ENCODE data around the gene LMO1.

Gene LMO1

GRCh38 chr11:8263109-8263768, 439 bp downstream of the LMO1 start:
- peak; percentile 30 for DNase-seq

DNA sequence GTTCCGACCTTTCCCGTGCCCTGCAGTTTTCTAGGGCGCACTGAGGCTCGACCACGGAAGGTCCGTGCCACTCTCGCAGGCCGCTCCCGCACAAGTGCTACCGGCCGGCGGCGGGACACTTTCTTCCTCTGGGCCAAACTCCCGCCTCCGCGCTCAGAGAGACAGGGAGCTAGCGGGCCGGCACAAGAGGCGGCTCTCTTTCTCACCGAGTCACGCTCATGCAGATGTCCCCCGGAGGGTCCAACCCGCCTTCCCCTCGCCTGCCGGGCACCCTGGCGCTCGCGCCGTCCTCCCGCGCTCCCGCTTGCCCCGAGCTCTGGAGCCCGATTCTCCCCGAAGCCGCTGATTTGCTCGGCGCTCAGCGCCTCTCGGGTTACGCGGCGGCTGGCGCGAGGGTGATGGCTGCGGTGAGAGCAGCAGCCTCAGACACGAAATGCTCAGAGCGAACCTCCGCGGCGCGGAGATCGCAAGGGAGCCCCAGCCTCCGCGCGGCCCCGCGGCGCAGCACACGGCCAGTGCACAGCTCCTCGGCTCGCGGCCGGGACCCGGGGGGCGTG, 1.0 kb downstream of the LMO1 start:
- peak; percentile 45 for DNase-seq

DNA sequence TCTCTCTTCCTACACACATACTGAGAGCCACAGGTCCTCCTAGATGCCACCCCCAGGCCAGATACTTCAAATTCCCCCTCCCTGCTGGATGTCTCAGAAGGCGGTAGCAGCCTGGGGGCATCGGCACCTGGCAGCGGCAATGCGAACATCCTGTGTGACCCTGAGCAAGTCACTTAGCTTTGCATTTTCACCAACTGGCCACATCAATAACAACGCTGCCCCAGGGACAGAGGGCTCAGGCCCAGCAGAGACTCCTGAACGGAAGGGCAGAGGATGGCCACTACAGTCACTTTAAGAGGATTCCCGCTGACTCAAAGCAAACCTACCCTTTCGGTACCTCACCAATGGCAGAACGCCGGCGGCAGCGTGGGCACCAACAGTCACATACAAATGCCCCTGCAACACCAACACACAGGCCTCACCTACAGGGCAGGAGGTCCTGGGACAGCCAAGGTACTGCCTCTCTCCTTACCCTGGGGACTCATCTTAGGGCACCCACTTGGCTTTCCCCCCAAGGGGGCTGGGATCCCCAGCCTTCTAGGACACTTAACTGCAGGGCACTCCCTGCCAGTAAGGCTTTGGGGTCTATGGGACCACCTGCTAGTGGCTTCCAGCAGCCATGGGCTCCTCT, 1.6 kb downstream of the LMO1 start:
- no peak for DNase-seq

- DNase-seq: no peak
Measured at GRCh38 chr11:8261291-8261690, 2.4 kb downstream of the LMO1 start.

GRCh38 chr11:8260202-8260966, 3.3 kb downstream of the LMO1 start:
- DNase-seq: peak; percentile 18

DNA sequence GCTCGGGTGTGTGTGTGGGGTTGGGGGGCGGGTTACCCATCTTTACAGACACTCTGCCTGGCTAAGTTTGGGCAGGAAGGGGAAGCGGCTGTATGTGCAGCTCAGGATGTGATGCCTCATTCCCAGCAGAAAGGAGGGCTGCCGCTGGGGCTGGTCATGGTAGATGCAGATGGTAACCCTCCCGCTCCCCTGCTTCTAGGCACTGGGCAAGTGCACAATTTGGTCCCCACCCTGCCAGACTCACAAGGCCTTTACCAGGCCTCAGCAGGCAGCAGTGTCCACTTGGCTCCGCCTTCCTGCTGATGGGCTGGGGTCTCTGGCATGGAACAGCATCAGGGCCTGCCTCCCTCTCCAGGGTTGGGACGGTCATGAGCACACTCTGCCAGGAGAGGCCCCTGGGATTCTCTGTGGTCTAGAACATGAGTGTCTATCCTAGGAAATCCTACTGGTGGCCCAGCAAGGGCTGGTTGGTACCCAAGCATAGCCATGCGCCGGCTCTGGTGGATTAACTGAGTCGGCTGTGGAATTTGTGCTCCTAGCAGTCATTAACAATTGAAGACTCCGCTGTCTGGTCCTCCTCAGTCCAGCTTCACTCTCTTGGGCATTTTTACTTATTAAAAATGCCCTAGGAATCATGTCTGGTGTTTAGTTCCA, 4.2 kb downstream of the LMO1 start:
- no peak for DNase-seq

GRCh38 chr11:8258784-8259183, 4.9 kb downstream of the LMO1 start:
- peak; percentile 21 for DNase-seq

DNA sequence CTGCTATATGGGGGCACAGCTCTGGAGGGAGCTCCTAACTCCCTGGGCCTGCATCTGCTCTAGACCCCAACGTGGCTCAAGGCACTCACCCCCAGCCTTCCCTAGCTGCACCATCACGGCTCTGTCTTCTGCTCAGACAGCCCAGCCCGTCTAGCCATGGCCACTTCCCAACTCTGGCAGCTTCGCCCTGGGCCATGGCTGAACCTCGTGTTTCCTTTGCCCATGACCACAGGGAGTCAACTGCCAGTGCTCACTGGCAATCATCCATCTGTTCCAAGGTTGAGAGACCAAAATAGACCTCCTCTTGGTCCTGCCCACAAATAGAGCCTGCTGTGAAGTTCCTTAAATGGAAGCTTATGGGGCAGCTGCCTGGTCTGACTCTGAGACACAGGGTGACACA, 5.4 kb downstream of the LMO1 start:
- DNase-seq: no peak

- DNase-seq: no peak
Measured at GRCh38 chr11:8257003-8257664, 6.5 kb downstream of the LMO1 start.

- DNase-seq: no peak
Measured at GRCh38 chr11:8256271-8257002, 7.2 kb downstream of the LMO1 start.

DNA sequence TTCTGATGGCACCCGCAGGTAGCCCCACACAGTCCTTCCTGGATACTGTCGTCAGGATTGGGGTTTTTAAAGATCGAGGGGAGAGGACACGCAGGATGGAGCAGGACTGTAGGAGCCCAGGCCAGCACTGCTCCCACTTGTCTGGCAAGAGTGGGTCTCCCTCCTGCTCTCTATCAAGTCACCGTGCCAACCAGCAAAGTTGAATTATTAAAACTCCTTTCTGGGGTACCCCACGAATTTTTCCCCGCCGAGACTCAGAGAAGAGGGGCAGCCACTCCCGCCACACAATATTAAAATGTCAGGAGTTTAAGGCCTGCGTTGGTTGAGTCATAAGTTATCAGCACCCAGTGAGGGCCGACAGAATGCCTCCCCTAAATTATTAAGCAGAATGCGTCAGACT, 10.1 kb downstream of the LMO1 start:
- DNase-seq: no peak

- no peak for DNase-seq
Measured at GRCh38 chr11:8252946-8253345, 10.7 kb downstream of the LMO1 start.

GRCh38 chr11:8252388-8252787, 11.3 kb downstream of the LMO1 start:
- no peak for DNase-seq

GRCh38 chr11:8251616-8252295, 11.9 kb downstream of the LMO1 start:
- DNase-seq: no peak

- no peak for DNase-seq
Measured at GRCh38 chr11:8250981-8251615, 12.6 kb downstream of the LMO1 start.

DNA sequence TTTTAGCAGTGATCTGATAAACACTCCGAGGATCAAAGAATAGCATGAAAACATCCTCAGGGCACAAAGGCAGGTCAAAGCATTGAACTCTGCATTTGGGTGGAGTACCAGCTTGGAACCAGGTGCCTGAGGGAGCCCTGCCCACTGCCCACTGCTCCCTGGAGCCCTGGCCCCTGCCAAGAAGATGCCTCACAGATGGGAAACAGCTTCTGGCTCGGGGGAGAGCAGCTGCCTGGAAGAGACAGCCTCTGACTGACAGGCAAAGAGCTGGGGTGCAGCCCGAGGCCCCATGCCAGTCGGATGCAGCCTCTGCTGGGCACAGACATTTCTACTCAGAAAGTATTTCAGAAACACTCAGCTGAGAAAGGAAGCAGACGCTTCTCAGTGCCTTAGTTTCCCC, 13.2 kb downstream of the LMO1 start:
- DNase-seq: no peak

- no peak for DNase-seq
Measured at GRCh38 chr11:8249482-8249881, 14.2 kb downstream of the LMO1 start.

DNA sequence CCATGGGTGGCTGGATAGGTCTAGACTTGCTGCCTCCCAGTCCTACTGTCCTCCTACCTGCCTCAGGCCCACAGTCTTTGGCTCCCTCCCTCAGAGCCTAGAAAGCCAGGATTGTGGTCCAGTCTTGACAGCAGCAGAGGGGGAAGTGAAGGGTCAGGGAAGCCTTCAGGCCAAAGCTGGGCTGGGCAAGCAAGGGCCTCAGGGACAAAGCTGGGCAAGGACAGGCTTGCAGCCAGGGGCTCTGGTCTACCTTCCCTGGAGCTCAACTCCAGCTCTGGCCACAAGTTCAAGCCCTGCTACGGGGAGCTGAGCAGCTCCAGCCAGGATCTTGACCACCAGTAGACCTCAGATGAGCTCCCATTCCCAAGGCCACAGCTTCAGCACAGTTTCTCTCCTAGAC, 14.9 kb downstream of the LMO1 start:
- DNase-seq: no peak

DNA sequence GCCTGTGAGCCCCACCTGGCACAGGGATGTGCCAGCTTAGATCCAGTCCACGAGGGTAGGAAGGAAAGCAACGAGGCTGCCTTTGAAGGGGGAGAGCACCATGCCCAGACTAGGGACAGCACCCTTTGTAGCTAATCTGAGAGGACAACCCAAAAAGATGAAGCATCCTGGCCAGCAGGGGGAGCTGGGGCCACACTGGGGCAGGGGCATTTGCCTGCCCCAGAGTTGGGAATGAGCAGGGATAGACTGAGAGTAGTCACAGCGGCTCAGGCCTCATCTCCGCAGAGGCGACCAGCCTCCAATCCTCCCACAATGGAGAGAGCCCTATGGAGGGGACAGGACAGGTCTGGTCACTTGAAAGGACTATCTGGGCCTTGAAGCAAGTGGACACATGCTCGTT, 16.4 kb downstream of the LMO1 start:
- peak; percentile 48 for DNase-seq

DNA sequence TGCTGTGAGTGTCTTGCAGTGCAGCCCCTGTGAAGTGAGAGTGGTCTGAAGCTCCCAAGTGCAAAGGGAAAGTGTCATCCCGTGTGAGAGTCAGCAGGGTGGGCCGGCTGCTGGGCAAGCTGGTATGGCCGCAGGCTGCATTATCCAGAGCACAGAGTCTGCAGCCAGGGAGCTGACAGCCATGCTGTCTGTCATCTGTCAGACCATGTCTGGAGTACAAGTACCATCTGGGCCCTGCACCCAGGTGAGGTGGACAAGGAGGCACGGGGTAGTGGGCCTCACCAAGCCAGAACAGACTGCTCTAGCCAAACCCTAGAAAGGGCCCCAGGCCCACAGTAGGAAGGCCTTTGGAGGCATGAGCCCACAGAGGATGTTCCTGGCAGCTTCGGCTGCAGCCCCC, 20.2 kb downstream of the LMO1 start:
- DNase-seq: no peak
